ENCODE results near the gene LIF.

- TF ChIP-seq CTCF (IDR thresholded peaks at IDR 0.05) = no peak
- TF ChIP-seq POLR2AphosphoS5 (IDR thresholded peaks at IDR 0.05) = no peak
These were observed 36.2 kb downstream of the LIF start for GRCh38 chr22:30210235-30210909.

Data from upper lobe of left lung (tissue), 4 donors.